ENCODE measurements around the gene TIPRL. TPM values are rescaled to one million over a fixed set of nuclear protein-coding genes. Genes with fewer than 3 reads are reported as not detected.
A peak's percentile ranks its signal among the peaks of the same experiment; 100 is the strongest.

Gene TIPRL
- total and polyA plus RNA-seq, 8 donors = 10.8 to 229 (median 16.6) TPM

GRCh38 chr1:168225476-168226190, 46.9 kb downstream of the TIPRL start, which contains the start of gene SFT2D2:
TSS of gene SFT2D2 (plus strand) at chr1:168226004. CDS start at chr1:168226080, 76 bp downstream.
- H3K4me1 ChIP-seq = peaks cover 18 to 51% (median 42%) of the 10 kb centered on the region in 4 donors
- TF ChIP-seq POLR2AphosphoS5 (IDR thresholded peaks at IDR 0.05) (peak; percentile 51 to 88 (median 85)), POLR2A (IDR thresholded peaks at IDR 0.05) (peak in 1 of 4 donors; percentile 16), EP300 (IDR thresholded peaks at IDR 0.05) (no peak)
- TF ChIP-seq, protein P1, sequence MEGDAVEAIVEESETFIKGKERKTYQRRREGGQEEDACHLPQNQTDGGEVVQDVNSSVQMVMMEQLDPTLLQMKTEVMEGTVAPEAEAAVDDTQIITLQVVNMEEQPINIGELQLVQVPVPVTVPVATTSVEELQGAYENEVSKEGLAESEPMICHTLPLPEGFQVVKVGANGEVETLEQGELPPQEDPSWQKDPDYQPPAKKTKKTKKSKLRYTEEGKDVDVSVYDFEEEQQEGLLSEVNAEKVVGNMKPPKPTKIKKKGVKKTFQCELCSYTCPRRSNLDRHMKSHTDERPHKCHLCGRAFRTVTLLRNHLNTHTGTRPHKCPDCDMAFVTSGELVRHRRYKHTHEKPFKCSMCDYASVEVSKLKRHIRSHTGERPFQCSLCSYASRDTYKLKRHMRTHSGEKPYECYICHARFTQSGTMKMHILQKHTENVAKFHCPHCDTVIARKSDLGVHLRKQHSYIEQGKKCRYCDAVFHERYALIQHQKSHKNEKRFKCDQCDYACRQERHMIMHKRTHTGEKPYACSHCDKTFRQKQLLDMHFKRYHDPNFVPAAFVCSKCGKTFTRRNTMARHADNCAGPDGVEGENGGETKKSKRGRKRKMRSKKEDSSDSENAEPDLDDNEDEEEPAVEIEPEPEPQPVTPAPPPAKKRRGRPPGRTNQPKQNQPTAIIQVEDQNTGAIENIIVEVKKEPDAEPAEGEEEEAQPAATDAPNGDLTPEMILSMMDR (IDR thresholded peaks at IDR 0.05) = no peak
- peak within 1 kb of the TSS; percentile 69 to 95 (median 88) for H3K4me3 ChIP-seq
- peaks cover 0 to 2% (median 0%) of the 10 kb centered on the region in 4 donors for H3K9me3 ChIP-seq
- intact Hi-C loops (cut with DNase I; ENCODE audit: low total_unique reads) = no loop called here
- WGBS, 5 donors = 2 to 5% (median 2%) methylated on average over 27 to 58 of the region's 58 CpGs
- peaks cover 0 to 4% (median 0%) of the 10 kb centered on the region in 3 donors for H3K27me3 ChIP-seq
- peak; percentile 80 to 95 for DNase-seq
- peak within 1 kb of the TSS; percentile 82 to 88 (median 88) for H3K27ac ChIP-seq
- peaks cover 0 to 11% (median 7%) of the 10 kb centered on the region in 4 donors for H3K36me3 ChIP-seq

- Histone ChIP-seq H3K36me3 (peaks cover 3 to 29% (median 25%) of the 10 kb centered on the region in 4 donors), H3K4me1 (peaks cover 18 to 54% (median 43%) of the 10 kb centered on the region in 4 donors), H3K9me3 (peaks cover 0 to 2% (median 0%) of the 10 kb centered on the region in 4 donors), H3K27me3 (no peaks in the 10 kb centered on the region), H3K4me3 (peak overlapping the region in 3 of 4 donors; percentile 86 to 95 (median 90)), H3K27ac (peak overlapping the region in 4 of 5 donors; percentile 82 to 88 (median 88))
- intact Hi-C loops (cut with DNase I; ENCODE audit: low total_unique reads) = no loop called here
- TF ChIP-seq, protein P1 (IDR thresholded peaks at IDR 0.05) = no peak
- TF ChIP-seq EP300 (IDR thresholded peaks at IDR 0.05) (no peak), POLR2AphosphoS5 (IDR thresholded peaks at IDR 0.05) (no peak), POLR2A (IDR thresholded peaks at IDR 0.05) (no peak)
- DNase-seq = peak in 1 of 2 donors; percentile 14
- 35 to 49% (median 40%) methylated on average over 7 of the region's 7 CpGs for WGBS, 5 donors
Measured at GRCh38 chr1:168227620-168228019, 48.9 kb downstream of the TIPRL start.

DNA sequence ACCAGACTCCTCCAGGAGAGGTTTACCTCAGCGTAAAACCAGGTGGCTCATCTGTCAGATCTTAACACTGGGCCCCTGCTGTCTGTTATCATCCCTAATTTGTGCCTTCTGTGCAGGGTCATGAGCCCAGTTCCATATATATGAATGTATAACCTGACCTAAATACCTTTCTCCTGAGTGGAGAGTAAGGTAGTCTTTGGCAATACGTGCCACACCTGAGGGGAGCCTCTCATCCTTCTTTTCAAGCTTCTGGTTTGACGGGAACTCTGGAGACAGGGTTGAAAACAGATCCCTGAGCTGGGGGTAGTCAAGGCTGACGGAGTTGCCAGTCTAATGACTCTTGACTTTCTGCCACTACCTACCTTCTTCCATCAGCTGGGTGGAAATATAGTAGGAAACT, 51.1 kb downstream of the TIPRL start:
- H3K36me3 ChIP-seq = peaks cover 12 to 52% (median 48%) of the 10 kb centered on the region in 4 donors
- WGBS, 5 donors = 93 to 99% (median 94%) methylated on average over 4 of the region's 4 CpGs
- intact Hi-C loops (cut with DNase I; ENCODE audit: low total_unique reads) = no loop called here
- no peak overlapping the region for H3K27ac ChIP-seq
- H3K4me1 ChIP-seq = peaks cover 22 to 54% (median 44%) of the 10 kb centered on the region in 4 donors
- no peaks in the 10 kb centered on the region for H3K27me3 ChIP-seq
- no peak for TF ChIP-seq POLR2AphosphoS5 (IDR thresholded peaks at IDR 0.05)
- TF ChIP-seq POLR2A (IDR thresholded peaks at IDR 0.05) = no peak
- no peak for TF ChIP-seq EP300 (IDR thresholded peaks at IDR 0.05)
- TF ChIP-seq, protein P1 (IDR thresholded peaks at IDR 0.05) = no peak
- no peak for DNase-seq
- no peak overlapping the region for H3K4me3 ChIP-seq
- H3K9me3 ChIP-seq = no peaks in the 10 kb centered on the region

- Histone ChIP-seq H3K27me3 (no peaks in the 10 kb centered on the region), H3K9me3 (no peaks in the 10 kb centered on the region), H3K4me3 (no peak overlapping the region), H3K4me1 (peaks cover 30 to 58% (median 47%) of the 10 kb centered on the region in 4 donors), H3K36me3 (peaks cover 12 to 60% (median 53%) of the 10 kb centered on the region in 4 donors), H3K27ac (no peak overlapping the region)
- DNase-seq = no peak
- intact Hi-C loops (cut with DNase I; ENCODE audit: low total_unique reads) = no loop called here
- no peak for TF ChIP-seq EP300 (IDR thresholded peaks at IDR 0.05)
- TF ChIP-seq POLR2AphosphoS5 (IDR thresholded peaks at IDR 0.05) = no peak
- TF ChIP-seq, protein P1 (IDR thresholded peaks at IDR 0.05) = no peak
- no peak for TF ChIP-seq POLR2A (IDR thresholded peaks at IDR 0.05)
- WGBS, 5 donors = 95 to 100% (median 97%) methylated on average over 3 of the region's 3 CpGs
Measured at GRCh38 chr1:168230709-168231108, 51.9 kb downstream of the TIPRL start.

Measured in stomach (tissue), 9 donors.